ENCODE data around the gene PFDN5.

The PFDN5 gene

DNA sequence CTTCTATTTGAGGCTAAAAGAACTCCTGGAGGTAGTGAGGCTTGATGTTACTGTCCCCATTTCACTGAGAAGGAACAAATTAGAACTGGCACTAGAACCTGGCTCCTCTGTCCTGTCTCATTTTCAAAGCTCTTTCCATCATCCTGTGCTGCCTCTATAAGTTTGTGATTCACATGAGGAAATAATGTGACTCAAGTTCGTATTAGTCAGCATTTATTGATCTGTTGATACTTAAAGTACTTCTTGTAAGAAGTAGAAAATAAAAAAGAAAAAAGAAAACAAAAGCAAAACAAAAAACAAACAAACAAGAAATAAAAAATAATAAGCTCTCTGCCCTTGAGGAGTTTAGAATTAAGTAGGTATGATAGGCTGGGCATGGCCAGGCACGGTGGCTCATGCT, 29.6 kb upstream of the PFDN5 start:
- DNase-seq (ENCODE audit: low read depth in 1 of 2, low spot score in 1 of 2): no peak
- H3K27me3 ChIP-seq (ENCODE audit: insufficient read depth, poor library complexity, severe bottlenecking): no peaks in the 10 kb centered on the region
- no peak overlapping the region for H3K27ac ChIP-seq (replicated peaks)
- no peak for TF ChIP-seq REST (IDR thresholded peaks at IDR 0.05; ENCODE audit: insufficient replicate concordance, low read depth)
- no peak for TF ChIP-seq SPI1 (IDR thresholded peaks at IDR 0.05; ENCODE audit: borderline replicate concordance, low read depth)
- TF ChIP-seq GABPA (IDR thresholded peaks at IDR 0.05; ENCODE audit: low read depth): no peak
- no peak for TF ChIP-seq POLR2AphosphoS5 (IDR thresholded peaks at IDR 0.05; ENCODE audit: low read depth)
- TF ChIP-seq, protein P1, sequence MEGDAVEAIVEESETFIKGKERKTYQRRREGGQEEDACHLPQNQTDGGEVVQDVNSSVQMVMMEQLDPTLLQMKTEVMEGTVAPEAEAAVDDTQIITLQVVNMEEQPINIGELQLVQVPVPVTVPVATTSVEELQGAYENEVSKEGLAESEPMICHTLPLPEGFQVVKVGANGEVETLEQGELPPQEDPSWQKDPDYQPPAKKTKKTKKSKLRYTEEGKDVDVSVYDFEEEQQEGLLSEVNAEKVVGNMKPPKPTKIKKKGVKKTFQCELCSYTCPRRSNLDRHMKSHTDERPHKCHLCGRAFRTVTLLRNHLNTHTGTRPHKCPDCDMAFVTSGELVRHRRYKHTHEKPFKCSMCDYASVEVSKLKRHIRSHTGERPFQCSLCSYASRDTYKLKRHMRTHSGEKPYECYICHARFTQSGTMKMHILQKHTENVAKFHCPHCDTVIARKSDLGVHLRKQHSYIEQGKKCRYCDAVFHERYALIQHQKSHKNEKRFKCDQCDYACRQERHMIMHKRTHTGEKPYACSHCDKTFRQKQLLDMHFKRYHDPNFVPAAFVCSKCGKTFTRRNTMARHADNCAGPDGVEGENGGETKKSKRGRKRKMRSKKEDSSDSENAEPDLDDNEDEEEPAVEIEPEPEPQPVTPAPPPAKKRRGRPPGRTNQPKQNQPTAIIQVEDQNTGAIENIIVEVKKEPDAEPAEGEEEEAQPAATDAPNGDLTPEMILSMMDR (IDR thresholded peaks at IDR 0.05; ENCODE audit: insufficient read depth, low read length): no peak
- no peak overlapping the region for H3K4me3 ChIP-seq (replicated peaks; ENCODE audit: insufficient read depth, low read length)

DNA sequence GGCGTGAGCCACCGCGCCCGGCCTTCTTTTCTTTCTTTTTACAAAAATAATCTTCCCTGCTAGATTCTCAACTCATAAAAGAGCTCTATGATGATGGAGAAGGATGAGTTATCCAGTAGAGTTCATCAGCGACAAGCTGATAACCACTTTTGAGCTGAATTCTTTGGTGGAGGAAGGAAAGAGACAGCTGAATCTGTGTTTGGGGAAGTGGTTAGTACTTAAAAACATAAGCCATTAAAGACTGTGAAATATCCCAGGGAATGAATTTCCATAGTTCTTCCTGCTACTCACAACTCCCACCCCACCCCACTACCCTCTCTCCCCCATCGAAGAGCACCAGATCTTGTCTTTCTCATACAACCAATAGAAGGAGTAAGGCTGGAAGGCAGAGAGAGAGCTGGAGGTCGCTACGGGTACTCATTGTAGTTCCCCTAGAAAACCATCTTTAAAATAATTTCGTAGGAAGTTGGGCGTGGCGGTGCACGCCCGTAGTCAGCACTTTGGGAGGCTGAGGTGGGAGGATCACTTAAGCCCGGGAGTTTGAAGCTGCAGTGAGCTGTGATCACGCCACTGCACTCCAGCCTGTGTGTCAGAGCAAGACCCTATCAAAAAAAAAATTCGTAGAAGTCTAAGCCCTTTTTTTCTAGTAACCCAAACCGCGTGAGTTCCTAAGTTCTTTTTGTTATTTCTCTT, 27.9 kb upstream of the PFDN5 start:
- Histone ChIP-seq H3K27me3 (ENCODE audit: insufficient read depth, poor library complexity, severe bottlenecking) (no peaks in the 10 kb centered on the region), H3K27ac (replicated peaks) (peak overlapping the region; percentile 82), H3K4me3 (replicated peaks; ENCODE audit: insufficient read depth, low read length) (peak overlapping the region; percentile 92)
- TF ChIP-seq REST (IDR thresholded peaks at IDR 0.05; ENCODE audit: insufficient replicate concordance, low read depth) (no peak), SPI1 (IDR thresholded peaks at IDR 0.05; ENCODE audit: borderline replicate concordance, low read depth) (peak; percentile 88), GABPA (IDR thresholded peaks at IDR 0.05; ENCODE audit: low read depth) (no peak)
- peak in 1 of 2 experiments; percentile 37 for DNase-seq (ENCODE audit: low read depth in 1 of 2, low spot score in 1 of 2)

DNA sequence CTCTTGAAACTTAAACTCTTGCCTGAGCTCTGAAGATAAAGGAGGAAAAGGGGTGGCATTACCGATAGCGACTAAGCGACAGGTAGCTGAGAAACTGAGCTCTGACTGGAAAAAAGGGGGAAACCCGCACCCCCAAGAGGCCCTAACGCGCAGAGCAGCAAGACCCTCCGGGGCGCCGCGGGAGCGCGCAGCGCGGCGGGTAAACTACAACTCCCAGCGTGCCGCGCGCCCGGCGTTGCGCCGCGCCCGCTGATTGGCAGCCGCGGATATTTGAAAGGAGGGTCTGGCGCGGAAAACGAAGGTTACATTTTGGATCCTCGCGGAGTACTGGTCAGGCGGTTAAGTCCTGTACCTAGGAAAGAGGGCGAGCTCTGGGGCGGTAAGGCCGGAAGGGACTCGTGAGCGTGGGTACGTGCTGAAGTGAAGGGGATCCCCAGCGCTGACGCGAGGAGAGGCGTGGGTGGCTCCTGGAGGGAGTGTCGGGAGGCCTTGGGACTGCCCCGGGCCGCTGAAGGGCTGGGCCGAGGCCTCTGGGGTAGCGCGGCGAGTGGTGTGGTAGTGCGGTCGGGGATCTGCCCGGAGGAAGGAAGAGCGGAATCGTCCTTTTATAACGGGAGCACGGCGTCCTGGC, 27.2 kb upstream of the PFDN5 start, which contains the start of gene ESPL1:
Gene ESPL1, plus strand, starts transcription at position 301 of the 631 bp plus-strand sequence. CDS start 468 bp downstream, outside the sequence.
- no peaks in the 10 kb centered on the region for H3K27me3 ChIP-seq (ENCODE audit: insufficient read depth, poor library complexity, severe bottlenecking)
- TF ChIP-seq REST (IDR thresholded peaks at IDR 0.05; ENCODE audit: insufficient replicate concordance, low read depth) (no peak), SPI1 (IDR thresholded peaks at IDR 0.05; ENCODE audit: borderline replicate concordance, low read depth) (no peak), GABPA (IDR thresholded peaks at IDR 0.05; ENCODE audit: low read depth) (peak; percentile 28; the same call in 1 of the 2 replicates), POLR2AphosphoS5 (IDR thresholded peaks at IDR 0.05; ENCODE audit: low read depth) (0 out of 2 replicates have a peak, but pooled peaks have one; percentile 21)
- peak within 1 kb of the TSS; percentile 92 for H3K4me3 ChIP-seq (replicated peaks; ENCODE audit: insufficient read depth, low read length)
- DNase-seq (ENCODE audit: low read depth in 1 of 2, low spot score in 1 of 2): peak; percentile 57 to 66
- peak within 1 kb of the TSS; percentile 82 for H3K27ac ChIP-seq (replicated peaks)

Measured in HL-60 (cell line).